ENCODE data around the gene HTRA1. TPM values are rescaled to one million over a fixed set of nuclear protein-coding genes. Genes with fewer than 3 reads are reported as not detected.

Gene HTRA1
- total RNA-seq, 1 experiment from 2014 or later, result 32.8 TPM

DNA sequence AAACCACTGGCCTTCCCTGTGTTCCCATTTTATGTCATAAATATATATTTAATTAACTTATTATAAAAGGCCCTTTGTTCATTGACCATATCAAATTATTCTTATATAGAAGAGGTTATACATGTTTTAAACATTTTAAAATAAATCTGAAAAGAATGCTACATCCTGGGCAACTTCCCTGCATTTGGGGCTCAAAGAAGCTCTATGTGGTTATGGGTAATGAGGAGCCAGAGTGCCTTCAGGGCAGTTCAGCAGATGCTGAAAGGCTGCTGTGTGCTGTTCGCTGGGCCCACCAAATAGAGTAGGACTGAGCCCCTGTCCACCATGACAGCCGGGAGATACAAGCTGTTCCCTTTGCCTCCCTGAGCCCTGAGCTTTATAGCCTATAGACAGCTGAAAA, 35.9 kb downstream of the HTRA1 start:
- H3K4me3 ChIP-seq (ENCODE audit: low read depth in 2 of 2, low read length in 2 of 2), result no peak overlapping the region
- no peaks in the 10 kb centered on the region; the same call in 1 of the 2 replicates for H3K27me3 ChIP-seq (ENCODE audit: control insufficient read depth, insufficient read depth, low read length)
- in situ Hi-C loops (cut with HindIII; ENCODE audit: low pct_unique_long_range_greater_than_20kb, low sequenced_read_pairs), result no loop called here
- H3K36me3 ChIP-seq (ENCODE audit: control insufficient read depth, insufficient read depth, low read length), result no peaks in the 10 kb centered on the region
- ChIA-PET CTCF (no interaction called here), POLR2A (no interaction called here)
- no peaks in the 10 kb centered on the region for H3K9me3 ChIP-seq (ENCODE audit: control insufficient read depth, insufficient read depth, low read depth, low read length)
- TF ChIP-seq POLR2AphosphoS5 (IDR thresholded peaks at IDR 0.05; ENCODE audit: low read depth, low read length) (no peak), TCF7L2 (IDR thresholded peaks at IDR 0.05; ENCODE audit: low read depth, low read length) (no peak), SIN3A (IDR thresholded peaks at IDR 0.05; ENCODE audit: borderline replicate concordance, insufficient read depth, low read depth, low read length) (no peak)
- TF ChIP-seq, protein P1, sequence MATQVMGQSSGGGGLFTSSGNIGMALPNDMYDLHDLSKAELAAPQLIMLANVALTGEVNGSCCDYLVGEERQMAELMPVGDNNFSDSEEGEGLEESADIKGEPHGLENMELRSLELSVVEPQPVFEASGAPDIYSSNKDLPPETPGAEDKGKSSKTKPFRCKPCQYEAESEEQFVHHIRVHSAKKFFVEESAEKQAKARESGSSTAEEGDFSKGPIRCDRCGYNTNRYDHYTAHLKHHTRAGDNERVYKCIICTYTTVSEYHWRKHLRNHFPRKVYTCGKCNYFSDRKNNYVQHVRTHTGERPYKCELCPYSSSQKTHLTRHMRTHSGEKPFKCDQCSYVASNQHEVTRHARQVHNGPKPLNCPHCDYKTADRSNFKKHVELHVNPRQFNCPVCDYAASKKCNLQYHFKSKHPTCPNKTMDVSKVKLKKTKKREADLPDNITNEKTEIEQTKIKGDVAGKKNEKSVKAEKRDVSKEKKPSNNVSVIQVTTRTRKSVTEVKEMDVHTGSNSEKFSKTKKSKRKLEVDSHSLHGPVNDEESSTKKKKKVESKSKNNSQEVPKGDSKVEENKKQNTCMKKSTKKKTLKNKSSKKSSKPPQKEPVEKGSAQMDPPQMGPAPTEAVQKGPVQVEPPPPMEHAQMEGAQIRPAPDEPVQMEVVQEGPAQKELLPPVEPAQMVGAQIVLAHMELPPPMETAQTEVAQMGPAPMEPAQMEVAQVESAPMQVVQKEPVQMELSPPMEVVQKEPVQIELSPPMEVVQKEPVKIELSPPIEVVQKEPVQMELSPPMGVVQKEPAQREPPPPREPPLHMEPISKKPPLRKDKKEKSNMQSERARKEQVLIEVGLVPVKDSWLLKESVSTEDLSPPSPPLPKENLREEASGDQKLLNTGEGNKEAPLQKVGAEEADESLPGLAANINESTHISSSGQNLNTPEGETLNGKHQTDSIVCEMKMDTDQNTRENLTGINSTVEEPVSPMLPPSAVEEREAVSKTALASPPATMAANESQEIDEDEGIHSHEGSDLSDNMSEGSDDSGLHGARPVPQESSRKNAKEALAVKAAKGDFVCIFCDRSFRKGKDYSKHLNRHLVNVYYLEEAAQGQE (IDR thresholded peaks at IDR 0.05; ENCODE audit: insufficient read depth in 1 of 2, low read depth in 2 of 2, low read length in 1 of 2), result no peak
- TF ChIP-seq, protein P2, sequence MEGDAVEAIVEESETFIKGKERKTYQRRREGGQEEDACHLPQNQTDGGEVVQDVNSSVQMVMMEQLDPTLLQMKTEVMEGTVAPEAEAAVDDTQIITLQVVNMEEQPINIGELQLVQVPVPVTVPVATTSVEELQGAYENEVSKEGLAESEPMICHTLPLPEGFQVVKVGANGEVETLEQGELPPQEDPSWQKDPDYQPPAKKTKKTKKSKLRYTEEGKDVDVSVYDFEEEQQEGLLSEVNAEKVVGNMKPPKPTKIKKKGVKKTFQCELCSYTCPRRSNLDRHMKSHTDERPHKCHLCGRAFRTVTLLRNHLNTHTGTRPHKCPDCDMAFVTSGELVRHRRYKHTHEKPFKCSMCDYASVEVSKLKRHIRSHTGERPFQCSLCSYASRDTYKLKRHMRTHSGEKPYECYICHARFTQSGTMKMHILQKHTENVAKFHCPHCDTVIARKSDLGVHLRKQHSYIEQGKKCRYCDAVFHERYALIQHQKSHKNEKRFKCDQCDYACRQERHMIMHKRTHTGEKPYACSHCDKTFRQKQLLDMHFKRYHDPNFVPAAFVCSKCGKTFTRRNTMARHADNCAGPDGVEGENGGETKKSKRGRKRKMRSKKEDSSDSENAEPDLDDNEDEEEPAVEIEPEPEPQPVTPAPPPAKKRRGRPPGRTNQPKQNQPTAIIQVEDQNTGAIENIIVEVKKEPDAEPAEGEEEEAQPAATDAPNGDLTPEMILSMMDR (IDR thresholded peaks at IDR 0.05), result no peak
- H3K27ac ChIP-seq (ENCODE audit: low read length), result no peak overlapping the region
- intact Hi-C loops (cut with micrococcal nuclease; ENCODE audit: unreplicated experiment), result no loop called here
- no peak for DNase-seq (ENCODE audit: low read depth, low spot score)
- ATAC-seq, result no peak
- no TSS peak for BruUV-seq (replicated peaks)
- no peaks in the 10 kb centered on the region for H3K4me1 ChIP-seq (ENCODE audit: control insufficient read depth, insufficient read depth, low read length)

DNA sequence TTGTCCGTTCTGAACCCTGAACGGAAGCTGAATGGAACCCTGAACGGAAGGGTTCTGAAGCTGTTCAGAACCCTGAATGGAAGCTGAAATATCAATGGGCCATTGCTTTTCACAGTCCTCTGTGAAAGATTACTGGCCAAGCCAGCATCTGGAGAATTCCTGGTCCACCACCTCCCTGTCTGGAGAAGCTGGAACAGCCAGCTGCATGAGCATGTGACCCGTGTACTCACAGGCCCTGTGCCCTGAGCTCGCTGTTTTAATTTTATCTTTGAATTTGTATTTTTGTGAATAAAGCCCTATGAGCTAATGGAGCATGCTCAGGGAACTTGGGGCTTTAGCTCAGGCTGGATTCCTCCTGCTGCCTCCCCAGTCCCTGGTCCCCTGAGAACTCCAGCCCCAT, 37.2 kb downstream of the HTRA1 start:
- in situ Hi-C loops (cut with HindIII; ENCODE audit: low pct_unique_long_range_greater_than_20kb, low sequenced_read_pairs), result no loop called here
- no TSS peak for BruUV-seq (replicated peaks)
- ChIA-PET CTCF (no interaction called here), POLR2A (interaction anchor here (0.6 kb wide), 1 partner anchor 18 kb away, joined by 9 read pairs; no protein-coding TSS in a partner anchor)
- no peak overlapping the region for H3K27ac ChIP-seq (ENCODE audit: low read length)
- no peak for DNase-seq (ENCODE audit: low read depth, low spot score)
- no peaks in the 10 kb centered on the region for H3K4me1 ChIP-seq (ENCODE audit: control insufficient read depth, insufficient read depth, low read length)
- H3K9me3 ChIP-seq (ENCODE audit: control insufficient read depth, insufficient read depth, low read depth, low read length), result no peaks in the 10 kb centered on the region
- no peak for TF ChIP-seq POLR2AphosphoS5 (IDR thresholded peaks at IDR 0.05; ENCODE audit: low read depth, low read length)
- TF ChIP-seq TCF7L2 (IDR thresholded peaks at IDR 0.05; ENCODE audit: low read depth, low read length), result no peak
- TF ChIP-seq, protein P1 (IDR thresholded peaks at IDR 0.05; ENCODE audit: insufficient read depth in 1 of 2, low read depth in 2 of 2, low read length in 1 of 2), result no peak
- TF ChIP-seq, protein P2 (IDR thresholded peaks at IDR 0.05), result no peak
- TF ChIP-seq SIN3A (IDR thresholded peaks at IDR 0.05; ENCODE audit: borderline replicate concordance, insufficient read depth, low read depth, low read length), result no peak
- ATAC-seq, result no peak
- no peaks in the 10 kb centered on the region; the same call in 1 of the 2 replicates for H3K27me3 ChIP-seq (ENCODE audit: control insufficient read depth, insufficient read depth, low read length)
- H3K36me3 ChIP-seq (ENCODE audit: control insufficient read depth, insufficient read depth, low read length), result no peaks in the 10 kb centered on the region
- no peak overlapping the region for H3K4me3 ChIP-seq (ENCODE audit: low read depth in 2 of 2, low read length in 2 of 2)
- intact Hi-C loops (cut with micrococcal nuclease; ENCODE audit: unreplicated experiment), result no loop called here
